Erythroblast (primary cell): ENCODE measurements around the gene TNN.

Source experiments
- GATA1 ChIP-seq: IDR thresholded peaks from 2 replicates; pipeline ENCODE4 v1.6.1; 2011; ENCODE audit warnings: low read depth, mild to moderate bottlenecking, control low read depth, low read length, moderate library complexity
- POLR2A ChIP-seq: IDR thresholded peaks from 2 replicates; pipeline ENCODE4 v1.6.1; 2011; ENCODE audit warnings: mild to moderate bottlenecking, low read length

GRCh38 chr1:175062339-175062738 is 5.3 kb upstream of the TNN start:
- TF ChIP-seq POLR2A (no peak), GATA1 (no peak)
